Prostate gland (tissue), 2 donors: ENCODE results near the gene BHLHA15. TPM values are rescaled to one million over a fixed set of nuclear protein-coding genes. Genes with fewer than 3 reads are reported as not detected.

Source experiments
- DNase-seq: peaks from one replicate; pipeline ENCODE4 v3.0.0-alpha.2; 2019; ENCODE audit warnings: low spot score
- H3K27ac ChIP-seq, 2 donors: fragments of 200-600 bp; sonication (generic); 2 replicates each; pipeline ENCODE4 v1.5.1; 2017 to 2019
- H3K27me3 ChIP-seq: fragments of 200-600 bp; sonication (generic); replicated peaks from 2 replicates; pipeline ENCODE4 v1.5.1; 2019; ENCODE audit not compliant: insufficient read depth
- H3K36me3 ChIP-seq, 2 donors: fragments of 200-600 bp; sonication (generic); 1 replicate in 1 of 2; 2 replicates in 1 of 2; pipeline versions ENCODE4 v1.5.1 to v1.8.1; 2017 to 2019
- H3K4me1 ChIP-seq: fragments of 200-600 bp; sonication (generic); replicated peaks from 2 replicates; pipeline ENCODE4 v1.5.1; 2019
- H3K4me3 ChIP-seq, 2 donors: fragments of 200-600 bp; sonication (generic); 2 replicates each; pipeline ENCODE4 v1.5.1; 2017 to 2019
- H3K9me3 ChIP-seq: fragments of 200-600 bp; sonication (generic); 2 replicates; pipeline ENCODE4 v1.5.1; 2017
- CTCF ChIP-seq, 4 experiments: fragments of 200-600 bp in 2 of 4; fragments of 450-650 bp in 2 of 4; sonication (generic) in 2 of 4; IDR thresholded peaks; 1 replicate in 3 of 4; 2 replicates in 1 of 4; pipeline ENCODE4 v1.5.1; 2016 to 2019; ENCODE audit warnings: antibody characterized with exemption in 4 of 4, mild to moderate bottlenecking in 2 of 4, moderate library complexity in 2 of 4
- POLR2A ChIP-seq: fragments of 450-650 bp; IDR thresholded peaks from one replicate; pipeline ENCODE4 v1.6.1; 2016; ENCODE audit warnings: antibody characterized with exemption, mild to moderate bottlenecking
- POLR2AphosphoS5 ChIP-seq: sonication (generic); formaldehyde crosslinking; IDR thresholded peaks from one replicate; pipeline ENCODE4 v1.6.1; 2017; ENCODE audit warnings: antibody characterized with exemption
- WGBS: methylation state at CpG from one replicate; pipeline ENCODE4 v1.1.5; 2018; 5-methylcytosine and 5-hydroxymethylcytosine counted together
- intact Hi-C: fragments of 100-400 bp; cut with DNase I; formaldehyde crosslinking; loops from one replicate; pipeline ENCODE4 v1.14.2; 2022
- total RNA-seq, 2 donors: library from RNA; depleted of rRNA; stranded (reverse); fragments of >200 nt; gene quantifications; one replicate each; pipeline ENCODE4 v1.1.0, GENCODE V29; 2016

The BHLHA15 gene
- total RNA-seq, 2 donors from 2014 or later, result 24.6 to 90.9 TPM

GRCh38 chr7:98170966-98171365 lies 40.3 kb upstream of the BHLHA15 start:
- Histone ChIP-seq H3K9me3 (no peaks in the 10 kb centered on the region), H3K27ac (peak overlapping the region; percentile 49 to 66), H3K27me3 (no peaks in the 10 kb centered on the region), H3K36me3 (no peaks in the 10 kb centered on the region), H3K4me1 (peaks cover 8% of the 10 kb centered on the region), H3K4me3 (no peak overlapping the region)
- no peak for TF ChIP-seq POLR2AphosphoS5
- TF ChIP-seq POLR2A, result no peak
- TF ChIP-seq CTCF (IDR thresholded peaks at IDR 0.05), result no peak
- WGBS, result 87% methylated on average over 8 of the region's 8 CpGs
- DNase-seq, result no peak
- intact Hi-C loops, result no loop called here

GRCh38 chr7:98171449-98171848 lies 39.8 kb upstream of the BHLHA15 start:
- H3K4me1 ChIP-seq, result peaks cover 8% of the 10 kb centered on the region
- no peak overlapping the region for H3K27ac ChIP-seq
- H3K36me3 ChIP-seq, result no peaks in the 10 kb centered on the region
- H3K27me3 ChIP-seq, result no peaks in the 10 kb centered on the region
- no peak for TF ChIP-seq CTCF (IDR thresholded peaks at IDR 0.05)
- no peak for TF ChIP-seq POLR2AphosphoS5
- no peak for TF ChIP-seq POLR2A
- intact Hi-C loops, result no loop called here
- H3K9me3 ChIP-seq, result no peaks in the 10 kb centered on the region
- no peak overlapping the region for H3K4me3 ChIP-seq
- WGBS, result 90% methylated on average over 24 of the region's 24 CpGs
- no peak for DNase-seq

GRCh38 chr7:98174334-98175259 lies 36.6 kb upstream of the BHLHA15 start:
- H3K27ac ChIP-seq, result peak overlapping the region; percentile 57 to 86
- 85% methylated on average over 20 of the region's 20 CpGs for WGBS
- H3K4me1 ChIP-seq, result peaks cover 26% of the 10 kb centered on the region
- peak; percentile 90 for DNase-seq
- no peak overlapping the region for H3K4me3 ChIP-seq
- intact Hi-C loops, result no loop called here
- TF ChIP-seq POLR2AphosphoS5, result peak; percentile 91
- TF ChIP-seq POLR2A, result no peak
- TF ChIP-seq CTCF (IDR thresholded peaks at IDR 0.05), result no peak
- H3K9me3 ChIP-seq, result no peaks in the 10 kb centered on the region
- H3K36me3 ChIP-seq, result no peaks in the 10 kb centered on the region
- H3K27me3 ChIP-seq, result no peaks in the 10 kb centered on the region

GRCh38 chr7:98175260-98175940 lies 35.8 kb upstream of the BHLHA15 start:
- no peak for TF ChIP-seq CTCF (IDR thresholded peaks at IDR 0.05)
- no peak for TF ChIP-seq POLR2A
- no peak for TF ChIP-seq POLR2AphosphoS5
- 83% methylated on average over 8 of the region's 8 CpGs for WGBS
- intact Hi-C loops, result no loop called here
- Histone ChIP-seq H3K4me1 (peaks cover 22% of the 10 kb centered on the region), H3K9me3 (no peaks in the 10 kb centered on the region), H3K27ac (peak overlapping the region in 1 of 2 donors; percentile 86), H3K36me3 (no peaks in the 10 kb centered on the region), H3K4me3 (no peak overlapping the region), H3K27me3 (no peaks in the 10 kb centered on the region)
- DNase-seq, result no peak
